HG03045 (cell line): ENCODE measurements around the gene C17orf67.
A peak's percentile ranks its signal among the peaks of the same experiment; 100 is the strongest.

Experiments
- ATAC-seq: cut with Tn5 transposase; IDR thresholded peaks from one replicate; pipeline ENCODE4 v1.9.1; 2021; ENCODE audit warnings: mild to moderate bottlenecking, moderate library complexity; ENCODE audit not compliant: unreplicated experiment

Gene C17orf67

DNA sequence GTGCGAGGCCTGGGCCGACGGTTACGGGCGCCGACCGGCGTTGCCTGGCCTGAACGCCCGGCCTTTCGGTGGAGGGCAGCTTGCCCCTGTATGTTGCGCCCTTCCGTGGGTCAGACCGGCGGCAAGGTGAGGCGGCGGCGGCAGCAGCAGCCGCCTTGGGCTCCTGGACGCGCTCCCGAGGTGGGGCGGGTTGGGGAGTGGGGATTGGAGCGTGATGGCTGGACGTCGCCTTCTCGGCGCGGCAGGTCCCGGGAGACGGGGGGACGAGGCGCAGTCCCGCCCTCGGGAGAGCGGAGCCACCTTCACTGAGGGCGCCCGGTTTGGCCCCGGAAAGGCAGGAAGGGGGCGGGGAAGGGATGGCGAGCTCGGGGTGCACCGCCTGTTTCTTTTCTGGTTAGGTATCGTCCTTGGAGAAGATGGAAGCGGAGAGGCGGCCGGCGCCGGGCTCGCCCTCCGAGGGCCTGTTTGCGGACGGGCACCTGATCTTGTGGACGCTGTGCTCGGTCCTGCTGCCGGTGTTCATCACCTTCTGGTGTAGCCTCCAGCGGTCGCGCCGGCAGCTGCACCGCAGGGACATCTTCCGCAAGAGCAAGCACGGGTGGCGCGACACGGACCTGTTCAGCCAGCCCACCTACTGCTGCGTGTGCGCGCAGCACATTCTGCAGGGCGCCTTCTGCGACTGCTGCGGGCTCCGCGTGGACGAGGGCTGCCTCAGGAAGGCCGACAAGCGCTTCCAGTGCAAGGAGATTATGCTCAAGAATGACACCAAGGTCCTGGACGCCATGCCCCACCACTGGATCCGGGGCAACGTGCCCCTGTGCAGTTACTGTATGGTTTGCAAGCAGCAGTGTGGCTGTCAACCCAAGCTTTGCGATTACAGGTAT is 902 bp upstream of the C17orf67 start:
- peak; percentile 24 for ATAC-seq

DNA sequence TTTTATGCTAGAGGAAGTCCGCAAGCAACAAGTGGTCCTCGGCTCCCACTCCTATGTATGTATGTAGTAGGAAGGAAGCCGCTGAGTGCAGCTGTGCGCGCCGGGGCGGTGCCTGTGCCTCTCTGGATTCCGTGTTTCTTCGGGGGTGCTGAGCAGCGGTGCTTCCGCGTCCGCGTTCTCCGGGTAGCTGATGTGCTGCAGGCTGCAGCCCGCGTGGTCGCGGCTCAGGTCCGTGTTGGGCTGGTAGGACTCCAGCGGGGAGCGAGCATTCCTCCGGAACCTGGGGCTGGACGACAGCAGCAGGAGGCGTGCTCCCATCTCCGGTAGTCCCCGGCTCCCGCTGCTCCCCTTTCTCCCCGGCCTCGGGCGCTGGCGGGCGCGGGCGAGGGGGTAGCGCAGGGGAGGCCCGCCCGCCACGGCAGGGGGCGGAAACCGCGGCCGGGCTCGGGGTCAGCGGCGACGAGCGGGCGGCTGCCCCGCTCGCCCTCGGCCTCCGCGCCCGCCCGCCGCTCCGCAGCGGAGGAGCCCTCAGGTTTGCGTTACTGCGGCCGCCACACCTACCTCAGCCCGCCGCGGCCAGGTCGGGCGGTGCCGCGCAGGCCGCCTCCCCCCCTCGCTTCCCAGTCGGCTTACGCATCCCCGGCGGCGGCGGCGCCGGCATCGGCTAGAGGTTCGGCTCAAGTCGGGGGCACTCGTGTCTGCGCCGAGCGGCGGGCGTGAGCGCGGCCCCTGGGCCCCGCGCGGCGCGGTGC is 487 bp downstream of the C17orf67 start:
- ATAC-seq, result peak; percentile 59

DNA sequence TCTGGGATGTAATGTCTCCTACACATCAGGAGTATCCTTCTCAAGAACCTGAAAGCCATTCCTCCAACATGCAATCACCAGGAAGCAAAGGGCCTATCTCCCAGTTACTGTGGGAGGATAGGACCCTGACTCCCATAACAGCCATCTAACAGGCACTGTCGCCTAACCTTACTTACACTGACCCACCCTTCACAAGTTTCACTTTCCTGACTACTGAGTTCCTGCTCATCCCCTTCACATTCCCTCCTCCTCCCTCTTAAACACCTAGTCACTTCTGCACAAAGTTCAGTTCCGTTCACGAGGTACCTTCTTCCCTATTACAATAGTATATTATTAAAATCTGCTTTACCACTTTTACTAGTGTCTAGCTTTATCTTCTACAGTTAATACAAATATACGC is 1.3 kb downstream of the C17orf67 start:
- ATAC-seq, result no peak

DNA sequence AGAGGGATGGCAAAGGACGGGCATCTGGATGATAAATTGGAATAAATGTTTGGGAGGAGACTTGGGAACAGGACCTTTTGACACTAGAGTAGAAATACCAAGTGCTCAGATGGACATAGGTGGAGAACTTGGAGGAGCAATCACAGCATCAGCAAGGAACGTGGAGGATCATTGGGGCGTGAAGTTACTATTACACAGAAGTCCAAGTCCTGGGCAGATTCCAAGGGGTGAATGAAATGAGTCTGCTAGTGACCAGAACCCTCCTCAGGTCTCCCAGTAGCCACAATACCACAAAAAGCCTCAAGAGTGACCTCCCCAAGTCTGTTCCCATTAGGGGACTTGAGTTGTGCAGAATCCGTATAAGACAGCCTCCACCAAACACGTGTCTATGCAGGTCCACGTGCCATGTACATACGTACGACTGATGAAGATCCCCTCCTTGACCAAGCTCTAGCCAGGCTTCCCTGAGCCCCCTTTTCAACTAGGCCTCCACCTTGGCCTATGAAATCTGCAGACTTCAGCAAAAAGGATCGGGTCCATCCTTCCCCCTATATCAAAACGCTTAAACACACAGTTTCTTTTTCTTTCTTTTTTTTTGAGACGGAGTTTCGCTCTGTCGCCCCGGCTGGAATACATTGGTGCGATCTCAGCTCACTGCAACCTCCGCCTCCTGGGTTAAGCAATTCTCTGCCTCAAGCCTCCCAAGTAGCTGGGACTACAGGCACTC is 2.2 kb downstream of the C17orf67 start:
- ATAC-seq, result no peak

DNA sequence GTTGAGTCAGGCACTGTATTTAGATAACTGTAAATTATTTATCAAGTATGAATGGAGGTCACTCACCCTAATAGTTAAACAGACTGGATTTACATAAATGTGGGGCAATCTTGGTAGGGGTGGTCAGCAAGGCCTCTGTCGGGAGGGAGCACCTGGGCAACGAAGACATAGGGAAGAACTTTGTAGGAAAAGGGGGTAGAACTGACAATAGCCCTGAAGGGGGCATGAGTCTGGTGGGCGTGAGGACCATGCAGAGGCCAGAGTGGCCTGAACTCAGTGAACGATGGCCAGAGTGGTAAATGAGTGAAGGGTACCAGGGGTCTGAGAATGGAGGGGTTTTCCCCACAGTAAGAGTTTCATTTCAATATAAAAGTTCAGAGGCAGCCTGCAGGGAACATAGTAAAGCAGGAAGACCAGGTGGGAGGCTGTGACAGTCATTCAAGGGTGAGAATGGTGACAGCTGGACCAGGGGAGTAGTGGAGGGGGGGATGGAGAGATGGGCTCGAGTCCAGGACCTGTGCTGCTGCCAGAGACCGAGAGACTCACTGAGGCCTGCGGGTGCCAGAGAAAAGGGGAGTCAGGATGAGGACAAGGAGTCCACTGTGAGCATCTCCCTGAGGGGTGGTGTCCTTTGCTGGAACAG is 2.9 kb downstream of the C17orf67 start:
- no peak for ATAC-seq

DNA sequence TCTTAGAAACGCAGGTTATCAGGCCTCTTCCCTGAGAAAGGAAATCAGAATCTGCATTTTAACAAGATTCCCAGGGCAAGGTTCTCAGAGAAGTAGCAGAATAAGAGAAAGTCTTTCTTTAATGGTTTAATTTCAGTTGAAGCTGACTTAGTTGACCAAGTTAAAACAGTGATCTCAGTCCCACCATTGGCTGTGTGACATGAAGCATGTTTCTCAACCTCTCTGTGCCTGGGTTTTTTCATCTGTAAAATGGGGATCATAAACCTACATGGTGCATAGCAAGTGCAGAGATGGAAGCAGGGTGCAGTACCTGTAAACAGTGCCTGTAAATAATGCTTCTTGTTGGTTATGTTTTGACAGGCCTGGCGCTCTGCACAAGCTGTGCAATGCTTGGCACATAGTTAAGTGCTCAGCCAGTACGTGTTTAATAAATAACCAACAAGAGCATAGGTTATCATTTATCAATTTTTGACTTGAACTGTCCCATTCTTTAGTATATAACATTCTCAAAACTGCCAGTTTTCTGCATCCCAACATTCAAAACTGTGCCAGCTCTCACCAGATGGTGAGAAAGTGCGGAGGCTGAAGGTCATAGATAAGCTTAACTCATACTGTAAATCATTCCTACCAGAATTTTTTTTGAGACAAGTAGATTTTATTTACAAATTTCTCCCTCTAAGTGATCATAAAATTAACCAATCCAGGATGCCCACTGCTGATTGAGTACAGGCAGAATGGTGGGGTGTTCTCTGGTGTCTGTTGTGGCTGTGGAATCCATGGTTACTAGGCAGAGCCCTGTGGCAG is 6.9 kb downstream of the C17orf67 start:
- ATAC-seq, result no peak

DNA sequence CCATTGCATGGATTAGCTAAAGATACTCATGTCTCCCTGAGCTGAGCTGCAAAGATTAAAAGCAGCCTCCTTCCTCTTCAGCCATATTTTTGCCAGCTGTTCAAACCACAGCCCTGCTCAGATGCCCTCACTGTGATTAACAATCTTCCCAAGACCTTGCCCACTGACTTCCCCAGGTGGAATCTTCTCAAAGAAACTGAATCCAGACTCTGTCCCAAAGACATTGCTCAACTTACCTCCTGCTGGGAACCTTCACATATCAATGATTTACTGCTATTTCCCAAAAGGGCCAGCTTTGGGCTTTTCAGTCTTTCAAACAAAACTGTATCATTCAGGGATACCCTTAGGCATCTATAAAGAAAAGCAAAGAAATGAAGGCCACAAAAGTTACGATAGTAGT is 9.2 kb downstream of the C17orf67 start:
- no peak for ATAC-seq

DNA sequence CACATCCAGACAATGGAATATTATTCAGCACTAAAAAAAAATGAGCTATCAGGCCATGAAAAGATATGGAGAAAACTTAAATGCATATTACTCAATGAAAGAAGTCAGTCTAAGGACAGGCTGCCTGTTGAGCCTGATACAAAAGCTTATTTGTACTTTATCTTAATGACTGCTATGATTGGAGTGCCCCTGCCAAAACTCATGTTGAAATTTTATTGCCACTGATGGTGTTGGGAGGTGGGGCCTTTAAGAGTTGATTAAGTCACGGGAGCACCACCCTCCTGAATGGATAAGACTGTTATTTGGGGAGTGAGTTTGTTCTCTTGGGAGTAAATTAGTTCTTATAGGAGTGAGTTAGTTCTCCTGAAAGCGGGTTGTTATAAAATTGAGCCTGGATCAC is 9.9 kb downstream of the C17orf67 start:
- ATAC-seq, result no peak

DNA sequence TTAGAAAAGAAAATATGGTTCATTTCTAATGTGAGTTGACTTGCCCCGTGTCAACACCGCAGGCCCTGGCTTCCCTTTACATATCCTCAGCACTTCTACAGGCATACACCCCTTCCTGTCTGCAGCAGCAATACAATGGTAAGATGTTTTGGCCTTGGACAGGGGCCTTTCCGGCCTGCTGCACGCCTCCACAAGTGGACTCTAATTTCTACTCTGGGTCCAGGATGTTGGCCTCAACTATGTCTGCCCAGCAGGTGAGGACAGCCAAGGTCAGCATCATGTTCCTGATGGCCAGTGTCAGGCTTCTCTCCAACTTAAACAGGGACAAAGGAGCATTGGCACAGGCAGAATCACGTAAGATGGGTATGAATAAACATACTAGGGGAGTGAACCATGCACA is 11.0 kb downstream of the C17orf67 start:
- ATAC-seq, result no peak

DNA sequence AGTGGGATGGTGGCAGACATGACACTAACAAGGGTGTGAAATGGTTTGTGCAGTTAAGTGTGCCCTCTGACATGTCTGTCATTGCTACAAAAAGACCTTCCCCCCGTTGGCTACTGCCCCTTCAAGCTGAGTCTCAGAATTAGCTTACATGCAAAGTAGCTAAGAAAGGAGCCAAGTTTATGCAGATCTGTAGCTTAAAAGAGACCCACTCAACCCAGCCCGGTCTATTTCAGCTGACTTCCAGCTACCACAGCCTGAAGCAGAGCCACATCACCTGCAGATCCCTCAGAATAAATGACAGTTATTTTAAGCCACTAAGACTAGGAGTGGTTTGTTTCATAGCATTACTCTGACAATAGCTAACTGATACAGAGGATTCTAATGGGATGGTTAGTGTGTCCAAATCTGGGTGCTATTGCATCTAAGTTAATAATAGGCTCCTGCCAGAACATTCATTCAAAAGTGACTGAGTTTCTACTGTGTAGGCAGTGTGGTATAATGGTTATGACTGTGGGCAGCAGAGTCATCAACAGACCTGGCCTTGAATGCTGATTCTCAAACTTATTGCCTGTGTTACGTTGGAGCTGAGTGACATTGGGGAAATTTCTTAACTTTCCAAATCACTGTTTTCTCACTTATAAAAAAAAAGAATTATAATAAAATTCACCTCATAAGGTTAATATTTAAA is 11.7 kb downstream of the C17orf67 start:
- no peak for ATAC-seq

DNA sequence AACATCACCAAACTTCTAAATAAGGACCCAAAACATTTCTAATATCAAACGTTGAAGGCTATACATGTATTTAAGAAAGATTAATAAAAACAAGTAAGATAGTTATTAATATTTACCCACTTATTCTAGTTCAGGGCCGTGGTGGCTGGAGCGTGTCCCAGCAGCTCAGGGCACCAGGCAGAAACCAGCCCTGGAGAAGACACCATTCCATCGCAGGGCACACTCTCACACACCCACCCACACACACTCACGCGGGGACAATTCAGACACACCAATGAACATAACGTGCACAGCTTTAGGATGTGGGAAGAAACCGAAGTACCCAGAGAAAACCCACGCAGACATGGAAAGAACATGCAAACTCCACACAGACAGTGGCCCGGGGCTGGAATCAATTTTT is 13.5 kb downstream of the C17orf67 start:
- no peak for ATAC-seq

DNA sequence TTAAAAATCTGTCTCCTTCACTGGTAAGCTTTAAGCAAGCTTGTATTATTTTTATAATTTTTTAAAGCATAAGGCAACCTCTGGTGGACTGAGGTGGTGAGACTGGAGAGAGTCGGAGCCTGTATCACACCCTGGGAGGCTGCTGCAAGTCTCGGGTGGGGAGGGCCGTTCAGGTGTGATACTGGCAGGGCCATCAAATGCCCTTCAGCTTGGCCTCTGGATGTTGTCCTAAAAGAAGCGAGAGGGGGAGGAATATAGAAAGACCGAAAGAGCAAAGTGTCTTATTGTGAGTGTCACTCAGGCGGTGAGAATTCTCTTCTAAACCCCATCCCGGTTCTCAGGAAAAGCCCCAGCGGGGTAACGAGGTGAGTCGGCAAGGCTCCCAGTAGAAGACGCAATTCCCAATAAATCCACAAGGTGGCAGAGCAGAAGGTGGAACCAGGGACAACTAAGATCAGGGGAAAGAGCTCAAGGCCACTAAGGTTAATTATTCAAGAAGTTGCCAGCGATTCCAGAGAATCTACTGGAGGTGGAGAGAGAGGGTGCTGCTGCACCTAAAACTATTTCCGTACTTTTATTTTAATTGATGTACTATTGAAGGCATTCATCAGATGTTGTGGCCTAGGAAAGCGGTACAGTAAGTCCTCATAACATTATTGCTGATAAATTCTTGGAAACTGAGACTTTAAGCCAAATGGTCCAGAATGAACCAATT is 14.1 kb downstream of the C17orf67 start:
- peak; percentile 79 for ATAC-seq

DNA sequence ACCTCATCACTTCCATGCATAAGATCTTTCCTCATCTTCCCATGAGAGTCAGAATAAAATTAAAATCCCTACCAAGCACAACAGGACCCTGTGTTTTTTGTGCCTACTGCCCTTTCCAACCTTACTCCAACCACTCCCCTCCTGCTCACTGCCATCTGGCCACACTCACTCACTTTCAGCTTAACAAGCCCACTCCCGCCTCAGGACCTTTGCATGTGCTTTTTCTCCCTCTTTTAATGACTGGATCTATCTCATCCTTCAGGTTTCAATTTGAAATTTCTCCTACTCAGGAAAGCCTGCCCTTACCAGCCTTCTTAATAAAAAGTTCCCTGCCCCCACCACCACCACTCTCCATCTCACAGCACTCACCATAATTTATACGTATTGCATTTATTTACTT is 14.7 kb downstream of the C17orf67 start:
- no peak for ATAC-seq

DNA sequence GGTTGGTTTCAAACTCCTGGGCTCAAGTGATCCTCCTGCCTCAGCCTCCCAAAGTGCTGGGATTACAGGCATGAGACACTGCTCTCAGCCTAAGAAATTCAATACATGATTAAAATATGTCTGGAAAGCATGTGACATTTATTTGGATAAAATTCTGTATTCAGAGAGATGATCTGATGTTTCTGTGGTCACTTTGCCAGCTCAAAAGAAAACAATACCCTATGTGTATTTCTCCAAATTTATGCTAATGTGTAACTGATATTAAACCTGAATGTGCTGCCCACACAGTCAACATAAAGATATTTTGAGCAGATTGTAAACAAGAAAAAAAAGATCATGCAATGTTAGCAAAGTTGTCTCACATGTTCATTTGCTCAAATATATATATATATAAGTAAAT is 16.7 kb downstream of the C17orf67 start:
- ATAC-seq, result no peak

DNA sequence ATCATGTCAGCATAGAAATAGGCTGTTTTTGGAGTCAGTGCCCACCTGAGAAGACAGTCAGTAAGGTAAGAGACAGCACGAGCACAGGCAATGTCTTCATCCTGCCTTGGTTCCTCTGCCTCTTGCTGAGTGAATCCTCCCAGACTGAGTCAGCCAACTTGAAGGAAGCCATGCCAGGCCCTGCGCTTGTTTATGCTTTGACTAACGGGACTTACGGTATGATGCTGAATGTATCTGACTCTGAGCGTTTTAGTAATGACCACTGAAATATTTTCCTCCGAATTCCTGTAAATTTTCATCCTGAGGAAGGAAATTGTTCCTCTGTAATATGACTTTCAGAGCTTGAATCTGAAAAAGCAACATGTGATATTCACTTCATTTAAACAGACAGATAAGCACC is 18.0 kb downstream of the C17orf67 start:
- no peak for ATAC-seq

DNA sequence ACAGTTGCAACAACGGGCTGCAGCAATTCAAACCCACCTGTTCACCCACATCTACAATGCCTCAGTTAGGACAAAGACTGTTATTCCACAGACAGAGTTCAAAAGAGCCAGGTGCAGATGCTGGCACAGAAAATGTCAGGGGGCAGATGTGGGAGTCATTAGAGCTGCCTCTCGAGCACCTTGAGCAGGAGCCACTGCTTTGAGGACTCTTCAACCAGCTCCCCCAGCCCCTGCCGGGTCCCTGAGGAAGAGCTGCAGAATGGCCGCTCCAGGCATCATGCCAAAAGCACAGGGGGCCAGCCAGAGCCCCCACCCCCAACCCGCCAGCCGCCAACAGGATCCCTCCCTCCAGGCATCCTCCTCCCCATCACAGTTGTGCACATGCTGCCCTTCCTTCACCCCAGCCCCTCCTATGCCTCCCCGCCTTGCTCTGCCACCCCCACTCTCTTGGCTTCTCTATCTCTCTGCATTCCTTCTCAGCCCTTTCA is 20.8 kb downstream of the C17orf67 start:
- no peak for ATAC-seq

DNA sequence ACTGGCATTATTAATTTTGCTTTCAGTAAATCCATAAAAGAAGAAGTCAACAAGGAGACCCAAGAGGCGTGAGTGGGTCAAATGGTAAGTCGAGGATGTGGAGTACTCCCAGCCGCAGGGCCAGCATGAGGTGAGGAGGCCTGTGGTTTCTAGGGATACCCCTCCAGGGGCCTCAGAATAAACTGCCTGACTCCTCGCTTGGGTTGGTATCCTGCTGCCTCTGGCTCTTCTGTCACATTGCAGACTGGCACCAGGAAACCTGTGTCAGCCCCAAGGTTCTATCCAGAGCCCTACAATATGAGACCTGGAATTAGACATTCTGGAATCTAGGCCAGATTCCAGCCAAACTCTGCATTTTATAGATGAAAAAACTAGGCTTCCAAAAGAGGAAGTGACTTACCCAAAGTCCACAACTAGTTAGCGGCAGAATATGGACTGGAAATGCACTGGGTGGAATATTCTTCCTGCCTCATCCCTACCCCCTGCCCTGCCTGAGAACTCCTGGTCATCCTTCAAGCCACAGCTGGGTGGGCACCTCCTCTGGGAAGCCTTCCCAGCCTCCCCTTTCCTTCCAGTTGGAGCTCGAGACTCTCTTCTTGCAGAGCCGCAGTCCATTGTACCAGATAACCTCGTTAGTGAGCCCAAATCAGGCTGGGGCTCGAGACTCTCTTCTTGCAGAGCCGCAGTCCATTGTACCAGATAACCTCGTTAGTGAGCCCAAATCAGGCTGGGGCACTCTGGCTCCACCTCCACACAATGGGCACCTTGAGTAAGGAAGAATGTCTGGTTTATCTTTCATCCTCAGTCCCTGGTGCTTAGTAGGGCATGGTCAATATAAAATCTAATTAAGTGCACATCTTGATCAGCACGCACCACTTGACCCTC is 22.6 kb downstream of the C17orf67 start:
- ATAC-seq, result no peak

DNA sequence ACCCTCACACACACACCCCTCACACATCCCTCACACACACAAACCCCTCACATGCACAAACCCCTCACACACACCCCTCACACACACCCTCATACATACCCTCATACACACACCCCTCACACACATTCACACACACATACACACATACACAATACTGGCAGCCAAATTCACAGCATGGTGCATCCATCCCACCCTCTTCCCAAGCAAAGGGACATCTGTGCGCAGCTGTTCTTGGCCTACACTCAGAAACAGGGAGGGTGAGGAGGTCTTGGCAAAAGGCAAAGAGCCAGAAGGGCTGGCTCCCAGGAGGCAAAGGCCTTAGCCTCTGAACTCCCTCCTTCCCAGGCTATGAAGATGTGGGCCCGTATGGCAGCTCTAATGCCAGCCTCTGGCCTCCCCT is 23.4 kb downstream of the C17orf67 start:
- ATAC-seq, result no peak
